Measurements from ENCODE around the gene ALG12. TPM values are rescaled to one million over a fixed set of nuclear protein-coding genes. Genes with fewer than 3 reads are reported as not detected.
A peak's percentile ranks its signal among the peaks of the same experiment; 100 is the strongest.

Gene ALG12
- total and polyA plus RNA-seq, 2 donors (not counting 1 experiment from before 2014, with no cell fraction given) = 15.2 to 16.6 TPM

GRCh38 chr22:49964136-49965090 lies 46.2 kb upstream of the ALG12 start:
- H3K4me3 Mint-ChIP-seq = peak overlapping the region; percentile 91
- H3K27ac Mint-ChIP-seq = peak overlapping the region; percentile 65

More at GRCh38 chr22:49964136-49965090, 46.2 kb upstream of the ALG12 start:
- Histone ChIP-seq H3K9me3 (ENCODE audit: control extremely low read depth in 1 of 3, control insufficient read depth in 2 of 3, insufficient read depth in 1 of 3, low read length in 2 of 3) (no peaks in the 10 kb centered on the region), H3K9ac (ENCODE audit: low read length) (no peak overlapping the region), H3K4me3 (ENCODE audit: control extremely low read depth in 1 of 5, extremely low read depth in 1 of 5, insufficient read depth in 1 of 5, low read depth in 2 of 5, low read length in 4 of 5) (no peak overlapping the region), H3K4me2 (replicated peaks; ENCODE audit: low read depth, low read length, poor library complexity, severe bottlenecking) (no peak overlapping the region), H3K4me1 (ENCODE audit: control insufficient read depth in 2 of 2, insufficient read depth in 2 of 2, low read length in 2 of 2) (peaks cover 42 to 56% of the 10 kb centered on the region in 2 donors), H3K79me2 (ENCODE audit: control insufficient read depth, insufficient read depth, low read length) (peaks cover 25% of the 10 kb centered on the region), H4K20me1 (ENCODE audit: control insufficient read depth, insufficient read depth, low read length, poor library complexity, severe bottlenecking) (peaks cover 70% of the 10 kb centered on the region), H3K27ac (ENCODE audit: low read length in 2 of 2) (peak overlapping the region in 1 of 2 donors; percentile 15), H3K27me3 (replicated peaks in 1 of 4; ENCODE audit: control extremely low read depth in 1 of 4, control insufficient read depth in 3 of 4, insufficient read depth in 4 of 4, low read length in 3 of 4) (no peaks in the 10 kb centered on the region), H3K36me3 (replicated peaks in 1 of 2; ENCODE audit: control extremely low read depth in 1 of 2, control insufficient read depth in 1 of 2, extremely low read depth in 1 of 2, insufficient read depth in 2 of 2, low read length in 1 of 2) (peaks cover 0 to 30% of the 10 kb centered on the region in 2 experiments), H2AFZ (ENCODE audit: insufficient read depth, low read depth, low read length, poor library complexity, severe bottlenecking) (no peak overlapping the region)
- Mint-ChIP-seq H3K4me1 (peaks cover 55% of the 10 kb centered on the region), H3K27me3 (no peaks in the 10 kb centered on the region), H3K9me3 (ENCODE audit: insufficient read depth) (no peaks in the 10 kb centered on the region)
- ATAC-seq (ENCODE audit: low read depth) (no peak), DNase-seq (peak; percentile 33)
- ChIA-PET POLR2A (interaction anchor here (3.4 to 5.7 kb wide), 2 partner anchors 29 to 34 kb away, joined by 16 to 75 read pairs; no protein-coding TSS in a partner anchor), CTCF (interaction anchor here (0.7 to 3.8 kb wide), 2 partner anchors 29 to 33 kb away, joined by 4 to 14 read pairs; no protein-coding TSS in a partner anchor)
- WGBS (ENCODE audit: insufficient coverage) = 75% methylated on average over 15 of the region's 19 CpGs
- intact Hi-C loops (cut with micrococcal nuclease) = no loop called here
- TF ChIP-seq CTCF (IDR thresholded peaks at IDR 0.05) (no peak), EZH2 (IDR thresholded peaks at IDR 0.05; ENCODE audit: borderline replicate concordance, insufficient read depth, low read depth, low read length, poor library complexity, severe bottlenecking) (no peak)

All from B cell (primary cell).